Gastroesophageal sphincter (tissue), 4 donors: ENCODE measurements around the gene PRPSAP1. TPM values are rescaled to one million over a fixed set of nuclear protein-coding genes. Genes with fewer than 3 reads are reported as not detected.
A peak's percentile ranks its signal among the peaks of the same experiment; 100 is the strongest.

ENCODE experiments used
- ATAC-seq: fragments of 150-250 bp; one replicate; pipeline ENCODE4 v1.9.1; 2016; ENCODE audit warnings: mild to moderate bottlenecking, moderate library complexity
- H3K27ac ChIP-seq, 4 donors: fragments of 200-600 bp; sonication (generic) in 3 of 4; 1 replicate in 3 of 4; 2 replicates in 1 of 4; pipeline ENCODE4 v1.5.1; 2016 to 2019
- H3K27me3 ChIP-seq: fragments of 200-600 bp; sonication (generic); one replicate; pipeline ENCODE4 v1.5.1; 2019
- H3K36me3 ChIP-seq, 2 donors: fragments of 200-600 bp; sonication (generic); one replicate each; pipeline ENCODE4 v1.5.1; 2019; ENCODE audit warnings: control low read depth in 1 of 2
- H3K4me1 ChIP-seq, 3 donors: fragments of 200-600 bp; sonication (generic); 1 replicate in 2 of 3; 2 replicates in 1 of 3; pipeline ENCODE4 v1.5.1; 2016 to 2019; ENCODE audit warnings: control low read depth in 2 of 3
- H3K4me3 ChIP-seq, 2 donors: fragments of 200-600 bp; sonication (generic); one replicate each; pipeline ENCODE4 v1.5.1; 2019; ENCODE audit warnings: mild to moderate bottlenecking in 1 of 2, moderate library complexity in 1 of 2
- H3K9me3 ChIP-seq, 3 donors: fragments of 200-600 bp; sonication (generic); one replicate each; pipeline ENCODE4 v1.5.1; 2017 to 2019; ENCODE audit warnings: control low read depth in 2 of 3
- CTCF ChIP-seq, 4 experiments: fragments of 200-600 bp in 2 of 4; fragments of 450-650 bp in 2 of 4; sonication (generic) in 1 of 4; IDR thresholded peaks; one replicate each; pipeline ENCODE4 v1.5.1; 2017 to 2019; ENCODE audit warnings: antibody characterized with exemption in 4 of 4, mild to moderate bottlenecking in 2 of 4, moderate library complexity in 2 of 4
- EP300 ChIP-seq: sonication (generic); formaldehyde crosslinking; IDR thresholded peaks from one replicate; pipeline ENCODE4 v1.6.1; 2017; ENCODE audit warnings: antibody characterized with exemption, mild to moderate bottlenecking
- POLR2A ChIP-seq, 2 donors: fragments of 450-650 bp; IDR thresholded peaks; one replicate each; pipeline ENCODE4 v1.6.1; 2017; ENCODE audit warnings: antibody characterized with exemption in 2 of 2, mild to moderate bottlenecking in 2 of 2, moderate library complexity in 1 of 2
- POLR2AphosphoS5 ChIP-seq: sonication (generic); formaldehyde crosslinking; IDR thresholded peaks from one replicate; pipeline ENCODE4 v1.6.1; 2017; ENCODE audit warnings: antibody characterized with exemption
- WGBS, 2 donors: methylation state at CpG; one replicate each; pipeline ENCODE4 v1.1.5; 2018; ENCODE audit warnings: low coverage in 1 of 2; 5-methylcytosine and 5-hydroxymethylcytosine counted together
- total RNA-seq, 4 donors: library from RNA; depleted of rRNA; stranded (reverse); fragments of >200 nt; gene quantifications; one replicate each; pipeline ENCODE4 v1.1.0, GENCODE V29; 2016

The PRPSAP1 gene
- total RNA-seq, 4 donors from 2014 or later, result 44.7 to 48.5 (median 46.6) TPM

- ATAC-seq, result no peak
- TF ChIP-seq CTCF (IDR thresholded peaks at IDR 0.05) (no peak), EP300 (no peak), POLR2AphosphoS5 (no peak), POLR2A (IDR thresholded peaks at IDR 0.05) (no peak)
- Histone ChIP-seq H3K4me1 (peaks cover 0 to 29% (median 14%) of the 10 kb centered on the region in 3 donors), H3K9me3 (no peaks in the 10 kb centered on the region), H3K27me3 (no peaks in the 10 kb centered on the region), H3K27ac (no peak overlapping the region), H3K4me3 (no peak overlapping the region), H3K36me3 (peaks cover 0 to 11% of the 10 kb centered on the region in 2 donors)
- WGBS, 2 donors, result 86 to 89% methylated on average over 14 of the region's 31 CpGs
Measured at GRCh38 chr17:76277300-76278267, 76.1 kb downstream of the PRPSAP1 start.

GRCh38 chr17:76276461-76277299 lies 77.0 kb downstream of the PRPSAP1 start:
- WGBS, 2 donors, result 81 to 100% methylated on average over 1 to 8 of the region's 19 CpGs
- ATAC-seq, result no peak
- peak overlapping the region in 1 of 4 donors; percentile 32 for H3K27ac ChIP-seq
- peaks cover 0 to 39% (median 22%) of the 10 kb centered on the region in 3 donors for H3K4me1 ChIP-seq
- H3K27me3 ChIP-seq, result no peaks in the 10 kb centered on the region
- no peaks in the 10 kb centered on the region for H3K9me3 ChIP-seq
- no peak for TF ChIP-seq CTCF (IDR thresholded peaks at IDR 0.05)
- no peak for TF ChIP-seq POLR2AphosphoS5
- TF ChIP-seq POLR2A (IDR thresholded peaks at IDR 0.05), result no peak
- TF ChIP-seq EP300, result no peak
- H3K4me3 ChIP-seq, result no peak overlapping the region
- H3K36me3 ChIP-seq, result peaks cover 0 to 11% of the 10 kb centered on the region in 2 donors

- TF ChIP-seq POLR2A (IDR thresholded peaks at IDR 0.05) (no peak), CTCF (IDR thresholded peaks at IDR 0.05) (no peak), POLR2AphosphoS5 (no peak), EP300 (no peak)
- Histone ChIP-seq H3K9me3 (no peaks in the 10 kb centered on the region), H3K4me3 (no peak overlapping the region), H3K27me3 (no peaks in the 10 kb centered on the region), H3K4me1 (peaks cover 0 to 45% (median 22%) of the 10 kb centered on the region in 3 donors), H3K36me3 (peaks cover 0 to 16% of the 10 kb centered on the region in 2 donors), H3K27ac (no peak overlapping the region)
- 91% methylated on average over 7 of the region's 11 CpGs; no CpG with 5 or more reads in 1 of the 2 donors for WGBS, 2 donors
- no peak for ATAC-seq
Measured at GRCh38 chr17:76276069-76276431, 77.7 kb downstream of the PRPSAP1 start.

GRCh38 chr17:76275382-76276068 lies 78.2 kb downstream of the PRPSAP1 start:
- ATAC-seq, result no peak
- Histone ChIP-seq H3K4me1 (peaks cover 0 to 49% (median 22%) of the 10 kb centered on the region in 3 donors), H3K9me3 (no peaks in the 10 kb centered on the region), H3K4me3 (no peak overlapping the region), H3K36me3 (peaks cover 0 to 22% of the 10 kb centered on the region in 2 donors), H3K27me3 (no peaks in the 10 kb centered on the region), H3K27ac (no peak overlapping the region)
- 89% methylated on average over 9 of the region's 22 CpGs; no CpG with 5 or more reads in 1 of the 2 donors for WGBS, 2 donors
- no peak for TF ChIP-seq POLR2AphosphoS5
